SK-N-SH treated with all-trans-retinoic acid at 6 μM for 48 hours (cell line): ENCODE data around the gene PPP3CA.

ENCODE experiments used
- ATAC-seq: fragments of 200-7000 bp; cut with Tn5 transposase; 3 replicates; pipeline ENCODE4 v1.9.1; 2020; ENCODE audit warnings: mild to moderate bottlenecking, moderate library complexity
- BACH2 ChIP-seq: fragments of 250-450 bp; sonication (Bioruptor Pico); IDR thresholded peaks from 2 replicates; pipeline ENCODE4 v1.9.0; 2021; ENCODE audit warnings: mild to moderate bottlenecking, borderline replicate concordance
- CREB5 ChIP-seq: fragments of 250-450 bp; sonication (Bioruptor Pico); IDR thresholded peaks from 2 replicates; pipeline ENCODE4 v1.5.1; 2020; ENCODE audit warnings: low read depth, mild to moderate bottlenecking, moderate library complexity
- CSDC2 ChIP-seq: fragments of 250-450 bp; sonication (Bioruptor Pico); IDR thresholded peaks from 2 replicates; pipeline ENCODE4 v1.5.0; 2020; ENCODE audit warnings: mild to moderate bottlenecking, moderate library complexity
- GLIS3 ChIP-seq: fragments of 250-450 bp; sonication (Bioruptor Pico); IDR thresholded peaks from 2 replicates; pipeline ENCODE4 v1.5.0; 2020; ENCODE audit warnings: mild to moderate bottlenecking, moderate library complexity
- ISL1 ChIP-seq: fragments of 250-450 bp; sonication (Bioruptor Pico); IDR thresholded peaks from 2 replicates; pipeline ENCODE4 v2.1.2; 2022; ENCODE audit warnings: mild to moderate bottlenecking, moderate library complexity
- OSR1 ChIP-seq: fragments of 250-450 bp; sonication (Bioruptor Pico); IDR thresholded peaks from 2 replicates; pipeline ENCODE4 v1.8.0; 2022; ENCODE audit warnings: moderate library complexity, mild to moderate bottlenecking, inconsistent platforms
- PATZ1 ChIP-seq: fragments of 250-450 bp; sonication (Bioruptor Pico); IDR thresholded peaks from 2 replicates; pipeline ENCODE4 v1.8.0; 2020; ENCODE audit warnings: mild to moderate bottlenecking, moderate library complexity, borderline replicate concordance
- PPARA ChIP-seq: fragments of 250-450 bp; sonication (Bioruptor Pico); IDR thresholded peaks from 2 replicates; pipeline ENCODE4 v1.5.0; 2020; ENCODE audit warnings: mild to moderate bottlenecking, borderline replicate concordance
- ZC3H10 ChIP-seq: fragments of 250-450 bp; sonication (Bioruptor Pico); IDR thresholded peaks from 2 replicates; pipeline ENCODE4 v1.5.1; 2021; ENCODE audit warnings: mild to moderate bottlenecking, moderate library complexity
- ZFP3 ChIP-seq: fragments of 250-450 bp; sonication (Bioruptor Pico); IDR thresholded peaks from 2 replicates; pipeline ENCODE4 v1.5.0; 2020; ENCODE audit warnings: mild to moderate bottlenecking, moderate library complexity
- ZFP30 ChIP-seq: fragments of 450-650 bp; formaldehyde crosslinking; IDR thresholded peaks from 2 replicates; pipeline ENCODE4 v1.5.0; 2022; ENCODE audit warnings: mild to moderate bottlenecking, moderate library complexity
- ZNF565 ChIP-seq: fragments of 450-650 bp; formaldehyde crosslinking; conservative IDR thresholded peaks from 2 replicates; pipeline ENCODE4 v1.5.0; 2020; ENCODE audit warnings: low read depth, mild to moderate bottlenecking, moderate library complexity
- ZNF70 ChIP-seq: fragments of 450-650 bp; formaldehyde crosslinking; IDR thresholded peaks from 2 replicates; pipeline ENCODE4 v1.5.0; 2020; ENCODE audit warnings: mild to moderate bottlenecking, moderate library complexity
- ZNF8 ChIP-seq: fragments of 450-650 bp; formaldehyde crosslinking; IDR thresholded peaks from 2 replicates; pipeline ENCODE4 v1.5.0; 2020; ENCODE audit warnings: mild to moderate bottlenecking, moderate library complexity
- TF ChIP-seq, protein P1 (sequence below): fragments of 250-450 bp; sonication (Bioruptor Pico); IDR thresholded peaks from 2 replicates; pipeline ENCODE4 v1.5.1; 2021; ENCODE audit warnings: mild to moderate bottlenecking, moderate library complexity
- TF ChIP-seq, protein P2 (sequence below): fragments of 250-450 bp; sonication (Bioruptor Pico); IDR thresholded peaks from 2 replicates; pipeline ENCODE4 v1.5.0; 2020; ENCODE audit warnings: mild to moderate bottlenecking, moderate library complexity
- TF ChIP-seq, protein P3 (sequence below): fragments of 250-450 bp; sonication (Bioruptor Pico); IDR thresholded peaks from 2 replicates; pipeline ENCODE4 v1.8.0; 2021; ENCODE audit warnings: low read depth, mild to moderate bottlenecking, moderate library complexity, borderline replicate concordance

The PPP3CA gene

GRCh38 chr4:101347267-101347556 lies at the start of gene PPP3CA:
Gene PPP3CA, minus strand, starts transcription at chr4:101347526.
- TF ChIP-seq, protein P1, sequence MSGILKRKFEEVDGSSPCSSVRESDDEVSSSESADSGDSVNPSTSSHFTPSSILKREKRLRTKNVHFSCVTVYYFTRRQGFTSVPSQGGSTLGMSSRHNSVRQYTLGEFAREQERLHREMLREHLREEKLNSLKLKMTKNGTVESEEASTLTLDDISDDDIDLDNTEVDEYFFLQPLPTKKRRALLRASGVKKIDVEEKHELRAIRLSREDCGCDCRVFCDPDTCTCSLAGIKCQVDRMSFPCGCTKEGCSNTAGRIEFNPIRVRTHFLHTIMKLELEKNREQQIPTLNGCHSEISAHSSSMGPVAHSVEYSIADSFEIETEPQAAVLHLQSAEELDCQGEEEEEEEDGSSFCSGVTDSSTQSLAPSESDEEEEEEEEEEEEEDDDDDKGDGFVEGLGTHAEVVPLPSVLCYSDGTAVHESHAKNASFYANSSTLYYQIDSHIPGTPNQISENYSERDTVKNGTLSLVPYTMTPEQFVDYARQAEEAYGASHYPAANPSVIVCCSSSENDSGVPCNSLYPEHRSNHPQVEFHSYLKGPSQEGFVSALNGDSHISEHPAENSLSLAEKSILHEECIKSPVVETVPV = no peak
- TF ChIP-seq ZC3H10 (CRISPR knock-in tag) (no peak), OSR1 (CRISPR knock-in tag) (no peak), CSDC2 (CRISPR knock-in tag) (no peak), BACH2 (CRISPR knock-in tag) (no peak), PATZ1 (CRISPR knock-in tag) (no peak), ZNF565 (CRISPR knock-in tag) (no peak), ZFP30 (CRISPR knock-in tag) (no peak), GLIS3 (CRISPR knock-in tag) (no peak)
- TF ChIP-seq, protein P2, sequence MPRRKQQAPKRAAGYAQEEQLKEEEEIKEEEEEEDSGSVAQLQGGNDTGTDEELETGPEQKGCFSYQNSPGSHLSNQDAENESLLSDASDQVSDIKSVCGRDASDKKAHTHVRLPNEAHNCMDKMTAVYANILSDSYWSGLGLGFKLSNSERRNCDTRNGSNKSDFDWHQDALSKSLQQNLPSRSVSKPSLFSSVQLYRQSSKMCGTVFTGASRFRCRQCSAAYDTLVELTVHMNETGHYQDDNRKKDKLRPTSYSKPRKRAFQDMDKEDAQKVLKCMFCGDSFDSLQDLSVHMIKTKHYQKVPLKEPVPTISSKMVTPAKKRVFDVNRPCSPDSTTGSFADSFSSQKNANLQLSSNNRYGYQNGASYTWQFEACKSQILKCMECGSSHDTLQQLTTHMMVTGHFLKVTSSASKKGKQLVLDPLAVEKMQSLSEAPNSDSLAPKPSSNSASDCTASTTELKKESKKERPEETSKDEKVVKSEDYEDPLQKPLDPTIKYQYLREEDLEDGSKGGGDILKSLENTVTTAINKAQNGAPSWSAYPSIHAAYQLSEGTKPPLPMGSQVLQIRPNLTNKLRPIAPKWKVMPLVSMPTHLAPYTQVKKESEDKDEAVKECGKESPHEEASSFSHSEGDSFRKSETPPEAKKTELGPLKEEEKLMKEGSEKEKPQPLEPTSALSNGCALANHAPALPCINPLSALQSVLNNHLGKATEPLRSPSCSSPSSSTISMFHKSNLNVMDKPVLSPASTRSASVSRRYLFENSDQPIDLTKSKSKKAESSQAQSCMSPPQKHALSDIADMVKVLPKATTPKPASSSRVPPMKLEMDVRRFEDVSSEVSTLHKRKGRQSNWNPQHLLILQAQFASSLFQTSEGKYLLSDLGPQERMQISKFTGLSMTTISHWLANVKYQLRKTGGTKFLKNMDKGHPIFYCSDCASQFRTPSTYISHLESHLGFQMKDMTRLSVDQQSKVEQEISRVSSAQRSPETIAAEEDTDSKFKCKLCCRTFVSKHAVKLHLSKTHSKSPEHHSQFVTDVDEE (CRISPR knock-in tag) = no peak
- TF ChIP-seq, protein P3, sequence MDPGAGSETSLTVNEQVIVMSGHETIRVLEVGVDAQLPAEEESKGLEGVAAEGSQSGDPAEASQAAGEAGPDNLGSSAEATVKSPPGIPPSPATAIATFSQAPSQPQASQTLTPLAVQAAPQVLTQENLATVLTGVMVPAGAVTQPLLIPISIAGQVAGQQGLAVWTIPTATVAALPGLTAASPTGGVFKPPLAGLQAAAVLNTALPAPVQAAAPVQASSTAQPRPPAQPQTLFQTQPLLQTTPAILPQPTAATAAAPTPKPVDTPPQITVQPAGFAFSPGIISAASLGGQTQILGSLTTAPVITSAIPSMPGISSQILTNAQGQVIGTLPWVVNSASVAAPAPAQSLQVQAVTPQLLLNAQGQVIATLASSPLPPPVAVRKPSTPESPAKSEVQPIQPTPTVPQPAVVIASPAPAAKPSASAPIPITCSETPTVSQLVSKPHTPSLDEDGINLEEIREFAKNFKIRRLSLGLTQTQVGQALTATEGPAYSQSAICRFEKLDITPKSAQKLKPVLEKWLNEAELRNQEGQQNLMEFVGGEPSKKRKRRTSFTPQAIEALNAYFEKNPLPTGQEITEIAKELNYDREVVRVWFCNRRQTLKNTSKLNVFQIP (CRISPR knock-in tag) = no peak
- ATAC-seq = no peak

DNA sequence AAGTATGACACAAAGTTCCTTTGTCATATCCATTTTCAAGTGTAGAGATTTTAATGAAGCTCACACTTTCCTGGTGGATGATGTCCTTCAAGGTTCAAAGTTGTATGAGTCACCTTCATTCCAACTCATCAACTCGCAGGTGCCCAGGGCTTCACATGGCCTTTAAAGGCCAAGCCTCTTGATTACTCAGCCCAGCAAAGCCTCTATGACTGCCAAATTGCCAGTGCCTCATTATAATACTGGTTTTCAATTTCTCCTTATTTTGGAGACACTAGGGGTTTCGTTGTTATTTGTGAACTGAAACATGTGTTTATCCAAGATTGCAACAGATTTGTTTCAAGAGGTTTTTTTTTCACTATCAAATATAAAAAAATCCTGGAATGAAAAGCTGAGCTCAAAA lies 45.9 kb upstream of the PPP3CA start:
- peak; percentile 53; the same call in 2 of the 3 replicates for ATAC-seq
- TF ChIP-seq ZNF70 (CRISPR knock-in tag) = no peak
- TF ChIP-seq ZNF8 (CRISPR knock-in tag) = no peak
- TF ChIP-seq ZFP3 (CRISPR knock-in tag) = no peak
- no peak for TF ChIP-seq CSDC2 (CRISPR knock-in tag)
- TF ChIP-seq, all 23 proteins: peak for 0

DNA sequence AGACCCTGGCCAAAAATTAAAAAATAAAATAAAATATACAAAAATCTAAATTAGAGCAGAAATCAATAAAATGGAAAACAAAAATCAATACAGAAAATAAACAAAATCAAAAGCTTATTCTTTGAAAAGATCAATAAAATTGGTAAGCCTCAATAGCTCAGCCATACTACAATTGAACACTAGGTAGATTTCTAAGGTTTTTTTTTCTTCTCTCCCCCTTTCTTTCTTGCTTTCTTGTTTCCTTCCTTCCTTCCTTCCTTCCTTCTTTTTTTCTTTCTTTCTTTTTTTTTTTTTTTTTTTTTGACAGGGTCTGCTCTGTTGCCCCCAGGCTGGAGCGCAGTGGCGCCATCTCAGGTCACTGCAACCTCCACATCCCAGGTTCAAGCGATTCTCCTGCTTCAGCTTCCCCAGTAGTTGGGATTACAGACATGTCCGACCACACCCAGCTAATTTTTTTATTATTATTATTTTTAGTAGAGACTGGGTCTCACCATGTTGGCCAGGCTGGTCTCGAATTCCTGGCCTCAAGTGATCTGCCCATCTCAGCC lies 23.4 kb upstream of the PPP3CA start:
- no peak for TF ChIP-seq ISL1 (CRISPR knock-in tag)
- no peak for TF ChIP-seq CREB5
- no peak for TF ChIP-seq PPARA (CRISPR knock-in tag)
- TF ChIP-seq, protein P1 = no peak
- TF ChIP-seq ZFP30 (CRISPR knock-in tag) = no peak
- TF ChIP-seq ZNF8 (CRISPR knock-in tag) = no peak
- no peak for TF ChIP-seq ZFP3 (CRISPR knock-in tag)
- no peak for ATAC-seq

DNA sequence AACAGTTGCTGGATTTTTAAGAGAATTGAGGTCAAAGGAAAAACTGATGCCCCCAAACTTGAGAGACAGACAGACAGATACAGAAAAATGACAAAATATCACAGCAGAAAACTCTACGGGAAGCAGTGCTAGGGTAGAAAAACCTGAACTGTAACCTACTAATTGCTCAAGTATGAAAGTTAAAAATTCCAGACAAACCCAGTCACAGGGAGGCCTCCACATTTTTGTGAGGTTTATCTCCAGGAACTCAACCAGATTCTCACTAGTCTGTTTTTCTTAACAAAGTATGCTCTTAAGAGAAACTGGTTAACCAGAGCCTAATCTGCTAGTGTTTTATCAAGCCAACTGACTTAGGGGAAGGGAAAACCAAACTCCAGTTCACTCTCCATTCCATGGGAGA lies 19.9 kb upstream of the PPP3CA start:
- TF ChIP-seq, protein P3 (CRISPR knock-in tag) = no peak
- TF ChIP-seq CSDC2 (CRISPR knock-in tag) = no peak
- TF ChIP-seq ISL1 (CRISPR knock-in tag) = no peak
- no peak for TF ChIP-seq CREB5
- peak; percentile 86 for ATAC-seq
